GM21723 (cell line): ENCODE results near the gene WIPI1.

Source experiments
- ATAC-seq: cut with Tn5 transposase; IDR thresholded peaks from one replicate; pipeline ENCODE4 v1.9.1; 2021; ENCODE audit warnings: mild to moderate bottlenecking, moderate library complexity; ENCODE audit not compliant: unreplicated experiment

Gene WIPI1

DNA sequence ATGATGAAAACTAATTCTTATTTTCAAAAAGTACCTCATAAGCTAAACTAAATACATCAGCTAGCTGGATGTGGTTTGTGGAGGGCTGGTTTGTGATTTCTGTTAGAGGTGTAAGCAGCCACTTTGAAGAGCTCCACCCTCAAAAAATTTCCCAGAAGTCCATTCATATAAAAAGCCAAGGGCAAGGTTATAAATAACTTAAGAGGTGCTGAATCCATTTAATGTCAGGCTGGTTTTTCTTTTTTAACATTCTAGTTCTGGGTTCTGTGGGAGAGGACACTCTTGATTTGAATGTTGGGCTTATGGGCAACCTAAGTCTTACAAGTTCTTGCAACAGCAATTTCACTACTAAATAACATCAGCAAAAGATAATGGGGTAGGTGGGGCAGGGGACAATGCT lies 3.4 kb upstream of the WIPI1 start:
- ATAC-seq = no peak

DNA sequence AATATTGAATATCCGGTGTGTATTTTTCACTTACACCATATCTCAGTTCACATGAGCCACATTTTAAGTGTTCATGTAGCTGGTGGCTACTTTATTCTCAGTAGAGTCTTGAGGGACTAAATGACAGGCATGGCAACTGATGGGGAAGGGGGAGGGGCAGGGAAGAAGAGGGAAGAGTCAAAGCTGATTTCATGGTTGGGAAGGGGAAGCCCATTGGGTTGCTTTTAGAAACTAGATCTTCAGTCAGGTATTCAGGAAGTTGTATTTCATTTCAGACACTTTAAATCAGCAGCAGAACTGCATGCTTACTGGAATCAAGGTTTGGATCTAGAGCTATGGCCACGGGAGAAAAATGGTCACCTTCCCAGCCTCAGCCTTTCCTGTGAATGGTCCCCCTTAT lies 2.9 kb upstream of the WIPI1 start:
- ATAC-seq = no peak

DNA sequence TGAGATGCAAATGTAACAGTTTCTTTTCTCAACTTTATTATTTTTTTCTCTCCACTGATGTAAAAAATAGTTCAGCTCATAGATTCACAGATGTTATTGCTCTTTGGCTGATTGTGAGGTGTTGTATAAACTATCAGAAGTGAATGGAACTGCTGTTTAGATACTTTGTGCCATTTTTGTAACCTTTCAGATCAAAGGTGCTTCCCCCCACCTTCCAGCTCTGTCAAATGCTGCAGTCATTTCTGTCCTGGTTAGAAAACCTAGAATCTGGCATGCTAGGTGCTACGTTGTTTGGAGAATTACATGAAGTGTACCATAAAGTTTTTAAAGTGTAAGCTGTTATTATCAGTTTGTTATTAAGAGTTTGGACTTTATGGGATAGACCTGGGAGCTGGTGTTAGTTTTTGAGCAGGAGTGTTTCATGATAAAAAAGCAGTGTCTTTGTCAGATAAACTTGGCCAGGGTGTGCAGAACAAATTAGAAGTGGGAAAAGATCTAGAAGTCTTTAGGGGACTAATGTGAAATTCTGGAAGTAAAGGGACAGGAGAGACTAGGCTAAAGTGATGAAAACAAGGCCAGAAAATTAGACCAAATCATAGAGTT lies 1.8 kb upstream of the WIPI1 start:
- peak; percentile 34 for ATAC-seq

DNA sequence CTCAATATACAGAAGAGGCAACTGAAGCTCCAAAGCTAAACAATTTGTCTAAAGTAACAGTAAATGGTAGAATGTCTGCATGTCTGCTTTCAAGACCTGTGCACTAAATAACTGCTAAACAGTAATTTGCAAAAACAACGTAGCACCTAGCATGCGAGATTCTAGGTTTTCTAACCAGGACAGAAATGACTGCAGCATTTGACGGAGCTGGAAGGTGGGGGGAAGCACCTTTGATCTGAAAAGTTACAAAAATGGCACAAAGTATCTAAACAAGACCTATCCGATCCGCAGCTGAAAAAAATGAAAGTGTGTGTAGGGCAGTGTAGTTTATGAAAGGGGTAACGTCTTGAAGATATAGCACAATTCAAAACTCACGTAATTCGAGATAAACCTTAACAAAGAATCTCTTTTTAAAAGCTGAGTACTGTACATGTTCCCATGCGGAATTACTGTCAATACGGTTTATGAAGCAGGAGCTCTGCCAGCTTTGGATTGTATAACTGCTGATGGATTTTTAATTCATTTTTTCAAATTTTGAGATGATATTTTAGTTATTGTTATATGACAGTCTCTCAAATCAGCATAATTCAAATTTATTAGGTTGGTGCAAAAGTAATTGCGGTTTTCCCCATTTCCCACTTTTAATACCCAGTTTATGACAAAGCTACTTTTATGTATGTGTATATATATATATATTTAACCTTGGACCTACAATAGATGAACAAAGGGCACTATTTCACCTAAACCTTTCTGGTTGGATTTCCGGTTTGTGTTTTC lies 1.2 kb upstream of the WIPI1 start:
- peak; percentile 28 for ATAC-seq

DNA sequence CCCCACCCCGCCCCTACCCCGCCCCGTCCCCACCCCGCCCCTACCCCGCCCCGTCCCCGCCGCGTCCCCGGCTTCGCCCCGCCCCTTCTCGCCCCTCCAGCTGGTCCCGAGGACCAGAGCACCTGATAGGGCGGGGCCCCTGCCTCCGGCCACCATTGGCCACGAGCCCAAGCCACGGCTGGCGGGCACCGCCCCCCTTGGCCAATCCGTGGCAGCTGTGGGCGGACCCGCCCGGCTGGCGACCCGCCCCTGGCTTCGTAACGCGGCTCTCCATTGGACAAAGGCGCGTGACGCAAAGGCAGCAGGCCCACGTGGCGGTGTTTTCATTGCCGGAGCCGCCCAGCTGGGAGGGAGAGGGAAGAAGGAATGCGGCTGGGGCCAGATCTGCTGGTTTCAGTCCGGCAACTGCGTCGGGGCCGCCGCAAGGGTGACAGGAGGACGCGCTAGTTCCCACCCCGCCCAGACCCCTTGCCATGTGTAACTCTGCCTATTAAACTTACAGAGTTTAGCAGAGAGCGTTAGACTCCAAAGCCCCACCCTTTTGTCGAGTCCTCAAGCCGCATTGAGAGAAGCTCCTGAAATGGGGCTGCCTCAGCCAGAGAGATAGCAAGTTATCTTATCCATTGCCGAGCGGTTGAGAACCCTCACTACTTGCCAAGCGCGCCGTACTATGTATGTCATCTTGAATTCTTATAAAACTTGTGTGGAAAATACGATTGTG lies 403 bp upstream of the WIPI1 start:
- ATAC-seq = peak; percentile 74

DNA sequence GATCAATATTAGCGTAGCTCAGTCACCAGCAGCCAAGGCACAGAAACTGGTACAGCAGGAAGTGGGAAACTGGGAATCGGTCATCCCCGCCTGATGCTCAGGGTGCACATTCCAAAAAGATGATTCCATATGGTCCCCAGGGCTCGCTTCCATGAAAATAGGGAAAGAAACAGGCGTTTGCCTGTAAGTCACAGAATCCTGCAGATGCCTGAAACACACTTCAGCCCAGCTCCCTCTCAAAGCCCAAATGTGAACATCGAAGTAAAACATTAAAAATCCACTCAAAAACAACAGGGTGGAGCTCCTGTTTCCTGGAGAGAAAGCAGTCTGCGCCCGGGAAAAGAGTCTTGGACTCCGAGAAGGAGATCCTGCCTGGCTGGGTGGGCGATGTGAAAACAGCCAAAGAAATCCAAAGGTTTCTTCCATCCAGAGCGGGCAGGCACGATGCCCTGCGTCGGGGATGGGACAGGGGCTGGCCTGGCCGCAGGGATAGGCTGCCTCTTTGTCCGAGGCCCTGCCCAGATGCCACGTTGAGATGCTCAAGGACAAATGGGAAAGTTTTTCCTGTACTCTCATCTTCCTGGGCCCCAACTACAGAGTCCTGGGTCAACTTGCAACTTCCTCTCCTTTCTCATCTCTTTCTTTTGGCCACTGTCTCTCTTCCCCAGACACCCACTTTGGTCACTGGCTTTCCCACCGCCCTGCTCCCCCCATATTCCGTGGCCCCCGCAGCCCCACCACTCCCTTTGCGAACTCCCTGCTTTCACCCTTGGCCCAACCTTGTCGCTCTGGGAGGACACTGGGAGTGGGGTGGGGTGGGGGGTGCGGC lies 743 bp downstream of the WIPI1 start:
- no peak for ATAC-seq

DNA sequence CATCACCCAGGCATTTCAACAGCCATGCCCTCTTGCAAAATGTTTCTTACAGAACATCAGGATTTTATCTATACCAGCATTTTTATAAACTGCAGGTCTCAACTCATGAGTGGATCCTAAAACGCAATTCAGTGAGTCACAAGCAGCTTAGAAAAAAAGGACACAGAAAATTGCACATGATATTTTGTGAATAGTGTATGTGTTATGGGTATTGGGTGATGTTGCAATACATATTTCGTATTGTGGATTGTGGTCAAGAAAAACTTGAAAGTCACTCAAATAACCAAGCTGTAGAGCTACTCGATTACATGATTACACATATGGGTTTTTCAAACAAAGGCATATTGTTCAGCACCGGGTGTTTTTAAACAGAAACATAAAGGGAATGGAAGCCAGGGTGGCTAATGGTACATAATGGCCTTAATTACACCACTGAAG lies 1.4 kb downstream of the WIPI1 start:
- ATAC-seq = no peak

DNA sequence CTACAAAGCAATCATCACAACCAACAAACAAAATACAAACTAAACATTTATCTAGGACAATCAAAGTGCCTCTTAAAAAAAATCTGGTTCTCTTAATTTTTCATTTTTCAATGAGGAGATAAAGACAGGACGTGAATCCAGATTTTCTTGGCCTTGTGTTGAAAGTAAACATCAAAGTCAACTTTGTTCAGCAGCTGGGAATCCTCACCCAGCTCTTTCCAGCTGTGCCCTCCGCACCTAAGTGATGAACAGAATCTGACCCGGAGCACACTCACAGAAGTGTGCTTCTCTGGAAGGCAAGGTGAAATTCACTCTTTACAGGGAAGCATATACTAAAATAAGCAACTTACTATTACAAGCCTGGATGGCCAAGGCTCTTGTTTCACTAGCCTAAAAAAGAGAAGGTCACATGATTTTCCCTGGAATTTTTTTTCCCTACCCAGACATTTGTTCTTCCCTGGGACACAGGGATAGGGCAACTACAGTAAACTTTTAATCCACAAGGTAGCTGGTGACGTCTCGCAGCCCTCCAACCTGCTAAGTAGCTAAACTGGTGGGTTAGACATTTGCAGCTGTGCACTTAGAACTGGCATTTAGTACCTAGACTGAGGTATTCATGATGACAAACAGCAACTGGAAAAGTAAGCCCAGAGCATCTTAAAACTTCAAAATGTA lies 3.2 kb downstream of the WIPI1 start:
- ATAC-seq = no peak

DNA sequence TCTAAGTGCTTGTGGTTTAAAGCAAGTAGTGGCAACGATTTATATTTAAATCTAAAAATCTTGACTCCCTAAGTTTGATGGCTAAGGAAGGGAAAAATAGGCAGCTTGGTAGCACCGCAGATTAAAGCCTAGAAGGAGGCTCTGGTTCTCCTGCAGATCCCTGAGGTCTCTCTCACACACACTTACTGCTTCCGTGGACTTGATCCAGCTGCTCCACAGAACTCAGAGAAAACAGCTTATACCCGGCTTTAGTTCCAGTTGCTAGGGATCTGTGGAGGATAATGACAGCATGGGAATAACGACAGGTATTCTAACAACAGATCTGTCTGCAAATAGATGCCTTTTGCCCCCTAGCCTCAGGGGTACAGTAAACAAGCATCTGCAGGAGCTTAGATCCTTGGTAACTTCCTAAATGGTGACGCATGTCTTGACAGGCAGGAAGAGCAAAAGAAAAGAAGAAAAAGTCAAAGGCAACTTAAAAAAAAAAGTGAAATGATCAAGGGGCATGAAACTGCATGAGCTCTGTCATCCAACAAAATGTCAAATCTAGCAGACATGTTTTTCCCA lies 4.5 kb downstream of the WIPI1 start:
- ATAC-seq = no peak

DNA sequence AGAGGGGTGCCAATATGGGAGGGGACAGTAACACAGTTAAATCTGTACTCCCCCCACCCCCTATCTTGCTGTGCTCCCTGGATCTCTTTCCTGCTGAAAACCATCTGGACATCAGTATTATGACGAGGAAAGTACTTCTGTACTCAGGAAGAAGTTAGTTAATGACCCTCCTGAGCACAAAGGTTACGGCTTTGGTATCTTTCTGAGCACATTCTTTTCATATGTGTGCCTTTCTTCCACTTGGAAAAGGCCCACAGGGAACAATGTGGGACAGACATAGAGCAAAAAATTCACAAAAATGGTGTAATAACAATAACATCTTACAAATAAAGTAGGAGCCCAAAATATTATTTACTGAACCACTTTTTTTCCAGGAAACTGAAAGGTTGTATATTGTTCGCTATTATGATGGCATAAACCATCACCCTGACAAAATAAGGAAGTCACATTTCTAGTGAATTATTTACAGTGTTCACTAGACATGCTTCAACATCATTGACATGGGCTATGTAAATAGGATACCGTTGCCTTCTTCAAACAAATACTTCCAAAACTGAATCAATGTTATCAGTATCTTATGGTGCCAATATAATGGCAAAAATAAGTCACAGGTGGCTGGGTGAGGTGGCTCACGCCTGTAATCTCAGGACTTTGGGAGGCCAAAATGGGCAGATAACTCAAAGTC lies 5.5 kb downstream of the WIPI1 start:
- no peak for ATAC-seq

DNA sequence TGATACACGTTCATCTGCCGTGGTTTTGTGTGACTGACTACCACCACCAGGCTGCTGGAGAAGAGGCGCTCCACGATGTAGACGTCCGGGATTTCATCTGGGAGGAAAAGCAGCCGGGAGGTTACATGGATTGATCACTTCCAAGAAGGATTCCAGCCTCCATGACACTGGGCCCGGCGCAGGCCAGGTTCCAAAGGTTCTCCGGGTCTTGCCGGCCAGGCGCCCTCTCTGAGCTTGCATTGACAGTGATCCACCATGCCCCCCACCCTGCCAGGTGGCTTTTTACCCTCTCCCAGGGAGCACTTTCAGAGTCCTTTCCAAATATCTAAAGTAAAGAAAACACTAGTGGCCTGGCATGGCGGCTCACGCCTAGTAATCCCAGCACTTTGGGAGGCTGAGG lies 6.5 kb downstream of the WIPI1 start:
- ATAC-seq = no peak

DNA sequence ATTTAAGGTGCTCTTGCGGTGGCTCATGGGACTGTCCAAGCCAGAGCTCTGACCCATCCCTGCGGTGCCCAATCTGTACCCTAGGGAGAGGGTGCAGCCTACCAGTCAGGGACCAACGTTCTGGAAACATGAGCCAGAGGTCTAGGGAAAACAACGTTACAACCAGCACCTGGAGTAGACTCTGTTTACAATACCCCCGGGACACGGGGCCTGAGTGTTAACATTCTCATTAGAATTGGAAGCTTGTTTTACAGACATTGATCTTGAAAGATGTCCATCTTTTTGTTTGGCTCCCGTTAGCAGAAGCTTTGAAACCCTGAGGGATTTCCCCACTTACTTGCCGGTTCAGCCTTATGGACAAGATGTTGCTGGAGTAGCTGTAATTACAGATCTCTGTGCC lies 6.9 kb downstream of the WIPI1 start:
- no peak for ATAC-seq

DNA sequence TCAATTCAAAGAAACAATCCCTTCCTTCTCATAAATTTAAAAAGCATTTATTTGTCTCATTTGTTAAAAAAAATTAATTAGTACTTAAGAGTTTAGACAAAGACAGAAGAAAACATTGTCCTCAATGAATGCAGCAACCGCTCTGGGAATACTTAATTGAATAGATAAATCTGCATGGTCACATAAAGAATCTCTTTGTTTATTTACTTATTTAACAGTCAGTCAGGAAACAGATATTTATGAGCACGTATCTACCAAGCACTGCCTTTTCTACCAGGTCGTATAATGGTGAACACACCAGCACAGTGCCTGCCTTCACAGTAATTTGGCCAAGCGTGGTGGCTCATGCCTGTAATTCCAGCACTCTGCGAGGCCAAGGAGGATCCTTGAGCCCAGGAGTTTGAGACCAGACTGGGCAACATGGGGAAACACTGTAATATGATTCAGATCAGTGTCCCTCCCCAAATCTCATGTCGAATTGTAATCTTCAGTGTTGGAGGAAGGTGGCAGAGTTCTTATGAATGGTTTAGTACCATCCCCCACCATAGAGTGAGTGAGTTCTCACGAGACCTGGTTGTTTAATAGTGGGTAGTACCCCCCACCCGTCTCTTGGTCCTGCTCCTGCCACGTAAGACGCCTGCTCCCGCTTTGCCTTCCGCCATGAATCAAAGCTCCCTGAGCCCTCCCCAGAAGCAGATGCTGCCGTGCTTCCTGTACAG lies 8.1 kb downstream of the WIPI1 start:
- ATAC-seq = no peak

DNA sequence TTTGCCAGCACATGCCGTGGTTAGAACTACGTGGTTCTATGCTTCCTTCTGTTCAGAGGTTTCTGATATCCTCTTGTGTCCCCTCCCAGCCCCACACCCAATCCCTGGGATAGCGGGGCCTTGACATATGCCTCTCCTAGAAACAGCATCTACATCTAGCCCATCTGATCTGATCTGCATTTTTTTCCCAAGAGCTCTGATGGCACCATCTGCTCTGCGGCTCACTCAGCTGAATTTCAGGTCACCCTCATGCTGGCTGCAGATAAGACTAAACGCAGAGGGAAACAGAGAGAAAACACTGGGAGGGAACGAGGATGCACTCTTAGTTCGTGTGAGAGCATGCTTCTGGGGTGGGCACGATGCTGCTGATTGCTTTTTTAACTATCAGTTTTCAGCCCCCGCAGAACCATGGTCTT lies 10.7 kb downstream of the WIPI1 start:
- ATAC-seq = no peak

DNA sequence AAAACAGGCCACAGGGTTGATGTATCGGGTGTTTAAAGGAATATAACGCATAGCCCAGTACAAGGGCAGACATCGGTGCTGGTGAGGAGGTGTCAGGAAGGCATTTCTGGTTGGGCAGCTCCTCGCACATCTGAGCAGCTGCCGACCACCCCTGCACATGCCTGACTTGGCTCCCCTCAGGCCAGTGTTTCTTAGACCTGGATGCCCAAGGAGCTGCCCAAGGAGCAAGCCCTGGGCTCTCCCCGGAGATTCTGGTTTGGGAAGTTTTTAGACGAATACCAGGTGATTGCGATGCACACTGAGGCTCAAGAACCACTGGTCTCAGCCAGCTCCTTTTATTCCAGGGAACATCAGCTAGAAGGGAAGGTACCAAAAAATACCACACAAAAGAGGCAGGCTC lies 11.6 kb downstream of the WIPI1 start:
- no peak for ATAC-seq

DNA sequence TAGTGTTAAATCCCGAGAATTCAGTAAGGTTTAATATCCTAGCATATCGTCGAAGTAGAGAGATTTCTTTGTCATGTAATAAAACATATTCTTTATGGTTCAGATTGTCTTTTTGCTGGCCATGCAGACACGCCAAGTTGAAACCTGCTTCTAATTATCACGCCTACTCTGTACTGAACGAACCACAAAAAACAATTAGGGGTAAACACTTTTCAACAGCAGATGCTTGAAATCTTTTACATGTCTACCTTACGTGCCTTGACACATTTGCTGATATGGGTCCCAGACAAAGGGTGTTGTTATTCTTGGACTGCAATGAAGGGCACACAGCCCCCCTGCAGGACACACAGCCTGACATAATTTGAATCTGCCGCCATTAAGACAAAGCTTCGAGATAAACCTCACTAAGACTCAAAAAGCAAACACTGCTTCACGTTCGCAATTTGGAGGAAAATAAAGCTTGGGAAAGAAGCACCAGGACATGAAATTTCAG lies 13.3 kb downstream of the WIPI1 start:
- no peak for ATAC-seq

DNA sequence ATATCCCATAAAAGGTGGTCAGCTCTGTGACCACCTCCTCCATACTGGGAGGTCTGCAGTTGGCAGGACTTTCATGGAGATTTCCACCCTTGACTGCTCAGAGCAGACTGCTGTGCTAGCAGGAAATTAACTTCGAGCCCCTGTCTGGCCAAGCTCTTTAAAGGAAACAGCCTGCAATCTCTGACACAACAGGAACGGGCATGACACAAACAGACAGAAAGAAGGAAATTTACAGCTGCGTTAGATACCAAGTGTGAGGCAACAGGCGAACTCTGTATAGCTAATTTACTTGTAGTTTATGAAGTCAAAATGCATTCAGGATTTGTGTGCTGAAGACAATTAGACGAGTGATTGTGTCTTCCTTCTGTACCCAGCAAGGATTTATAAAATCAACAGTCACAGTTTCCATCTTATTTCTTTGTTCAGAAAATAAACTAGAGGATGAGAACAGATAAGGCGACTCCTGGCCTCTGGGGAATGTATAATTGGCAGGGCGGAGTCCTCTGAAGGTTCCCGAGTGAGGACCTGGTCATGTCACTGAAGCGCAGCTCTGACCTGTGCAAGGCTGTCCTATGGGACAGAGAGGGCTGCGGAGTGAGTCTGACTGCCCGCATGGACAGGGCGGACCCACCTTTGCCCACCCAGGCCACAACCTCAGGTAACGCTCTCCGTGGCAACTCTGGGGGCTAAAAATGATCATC lies 16.1 kb downstream of the WIPI1 start:
- ATAC-seq = no peak

DNA sequence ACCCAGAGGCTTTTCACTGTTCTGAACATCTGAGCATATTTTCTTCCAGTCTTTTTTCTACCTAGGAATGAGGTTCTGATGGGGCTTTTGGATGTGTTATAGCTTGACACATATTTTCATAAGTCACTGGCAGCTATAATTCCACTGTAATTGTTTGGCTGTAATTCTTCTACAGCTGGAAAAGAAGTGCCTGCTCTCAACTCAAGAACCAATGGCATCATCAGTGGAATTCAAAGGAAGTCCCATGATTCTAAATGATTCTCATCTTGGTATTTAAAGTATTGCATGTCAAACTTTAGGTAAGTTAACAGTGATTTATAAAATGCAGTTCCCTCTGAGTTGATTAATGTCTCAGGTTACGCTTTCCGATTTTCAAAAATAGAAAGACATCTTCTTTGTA lies 16.8 kb downstream of the WIPI1 start:
- ATAC-seq = no peak
